GM21423 (cell line): Measurements from ENCODE around the gene COL28A1.

ENCODE experiments used
- ATAC-seq: cut with Tn5 transposase; IDR thresholded peaks from one replicate; pipeline ENCODE4 v1.9.1; 2021; ENCODE audit warnings: mild to moderate bottlenecking, moderate library complexity; ENCODE audit not compliant: unreplicated experiment

Gene COL28A1

GRCh38 chr7:7344583-7344982 is 191.1 kb downstream of the COL28A1 start:
- ATAC-seq: no peak

- ATAC-seq: no peak
Measured at GRCh38 chr7:7335909-7336308, 199.8 kb downstream of the COL28A1 start.

GRCh38 chr7:7335215-7335614 is 200.5 kb downstream of the COL28A1 start:
- ATAC-seq: no peak

- ATAC-seq: no peak
Measured at GRCh38 chr7:7333610-7334009, 202.1 kb downstream of the COL28A1 start.

- no peak for ATAC-seq
Measured at GRCh38 chr7:7331523-7331922, 204.2 kb downstream of the COL28A1 start.

GRCh38 chr7:7330997-7331396 is 204.7 kb downstream of the COL28A1 start:
- ATAC-seq: no peak

- no peak for ATAC-seq
Measured at GRCh38 chr7:7329326-7329725, 206.3 kb downstream of the COL28A1 start.

- no peak for ATAC-seq
Measured at GRCh38 chr7:7327423-7327822, 208.2 kb downstream of the COL28A1 start.

- no peak for ATAC-seq
Measured at GRCh38 chr7:7324698-7325097, 211.0 kb downstream of the COL28A1 start.

GRCh38 chr7:7323921-7324320 is 211.8 kb downstream of the COL28A1 start:
- no peak for ATAC-seq

GRCh38 chr7:7323352-7323751 is 212.3 kb downstream of the COL28A1 start:
- ATAC-seq: peak; percentile 75

- peak; percentile 93 for ATAC-seq
Measured at GRCh38 chr7:7321681-7322080, 214.0 kb downstream of the COL28A1 start.

GRCh38 chr7:7318601-7319000 is 217.1 kb downstream of the COL28A1 start:
- no peak for ATAC-seq

- ATAC-seq: no peak
Measured at GRCh38 chr7:7317850-7318249, 217.8 kb downstream of the COL28A1 start.

GRCh38 chr7:7315851-7316250 is 219.8 kb downstream of the COL28A1 start:
- no peak for ATAC-seq

- ATAC-seq: no peak
Measured at GRCh38 chr7:7312323-7312722, 223.3 kb downstream of the COL28A1 start.

- ATAC-seq: no peak
Measured at GRCh38 chr7:7311001-7311400, 224.7 kb downstream of the COL28A1 start.

- no peak for ATAC-seq
Measured at GRCh38 chr7:7309203-7309602, 226.5 kb downstream of the COL28A1 start.
